ENCODE results near the gene ERN2. TPM values are rescaled to one million over a fixed set of nuclear protein-coding genes. Genes with fewer than 3 reads are reported as not detected.

Gene ERN2
- total RNA-seq: 1 to 10 TPM in 4 of 6 donors, under 1 TPM in 2; 0.20 to 3.9 (median 1.6) TPM
- 1 to 10 TPM; 1.9 to 4.7 TPM for polyA plus RNA-seq

GRCh38 chr16:23712976-23713375 is at the start of gene ERN2:
TSS of gene ERN2 (minus strand) at chr16:23713222. CDS start at chr16:23713187, 35 bp downstream.
- no peak within 1 kb of the TSS for H3K27ac ChIP-seq
- ATAC-seq: peak in 2 of 4 donors; percentile 53 to 66
- no peaks in the 10 kb centered on the region for H3K9me3 ChIP-seq
- WGBS, 2 donors: 3 to 5% methylated on average over 26 to 37 of the region's 37 CpGs
- no peak for TF ChIP-seq CTCF (IDR thresholded peaks at IDR 0.05)
- H3K4me1 ChIP-seq: no peaks in the 10 kb centered on the region
- no peak within 1 kb of the TSS for H3K4me3 ChIP-seq
- peak in 1 of 6 donors; percentile 51 for DNase-seq
- H3K27me3 ChIP-seq: peaks cover 0 to 4% (median 0%) of the 10 kb centered on the region in 4 donors
- intact Hi-C loops (cut with DNase I): no loop called here
- no peak for FAIRE-seq
- no peaks in the 10 kb centered on the region for H3K36me3 ChIP-seq

GRCh38 chr16:23757937-23758619 is 45.1 kb upstream of the ERN2 start:
- Histone ChIP-seq H3K4me1 (peaks cover 0 to 8% (median 0%) of the 10 kb centered on the region in 3 donors), H3K36me3 (no peaks in the 10 kb centered on the region), H3K27ac (no peak overlapping the region), H3K4me3 (no peak overlapping the region), H3K27me3 (peaks cover 0 to 10% (median 5%) of the 10 kb centered on the region in 4 donors), H3K9me3 (no peaks in the 10 kb centered on the region)
- FAIRE-seq (no peak), DNase-seq (no peak), ATAC-seq (no peak)
- TF ChIP-seq CTCF (IDR thresholded peaks at IDR 0.05): no peak
- intact Hi-C loops (cut with DNase I): no loop called here
- 64 to 70% methylated on average over 6 of the region's 6 CpGs for WGBS, 2 donors

DNA sequence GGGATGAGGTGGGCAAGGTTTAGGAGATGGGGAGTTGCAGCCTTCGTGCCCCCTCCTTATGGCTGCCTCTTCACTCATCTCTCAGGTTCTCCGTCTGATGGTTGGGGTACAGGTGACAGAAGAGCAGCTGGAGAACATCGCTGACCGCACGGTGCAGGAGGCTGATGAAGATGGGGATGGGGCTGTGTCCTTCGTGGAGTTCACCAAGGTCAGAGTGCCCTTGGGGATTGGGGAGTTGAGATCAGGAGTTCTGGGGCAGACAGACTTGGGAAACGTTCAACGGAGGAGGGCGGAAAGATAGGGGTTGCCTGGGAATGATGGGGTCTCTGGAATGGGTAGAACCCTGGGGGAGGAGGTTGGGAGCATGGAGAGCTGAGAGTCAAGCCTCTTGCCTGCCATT is 44.1 kb upstream of the ERN2 start:
- intact Hi-C loops (cut with DNase I): no loop called here
- ATAC-seq: no peak
- no peak for TF ChIP-seq CTCF (IDR thresholded peaks at IDR 0.05)

GRCh38 chr16:23755484-23755809 is 42.4 kb upstream of the ERN2 start:
- FAIRE-seq (no peak), DNase-seq (no peak), ATAC-seq (no peak)
- H3K4me3 ChIP-seq: no peak overlapping the region
- no peak for TF ChIP-seq CTCF (IDR thresholded peaks at IDR 0.05)
- no peaks in the 10 kb centered on the region for H3K9me3 ChIP-seq
- H3K36me3 ChIP-seq: no peaks in the 10 kb centered on the region
- H3K4me1 ChIP-seq: peaks cover 0 to 8% (median 0%) of the 10 kb centered on the region in 3 donors
- no peak overlapping the region for H3K27ac ChIP-seq
- 21 to 27% methylated on average over 15 of the region's 15 CpGs for WGBS, 2 donors
- peaks cover 0 to 10% (median 5%) of the 10 kb centered on the region in 4 donors for H3K27me3 ChIP-seq
- intact Hi-C loops (cut with DNase I): no loop called here

More for the DNA sequence above, 44.1 kb upstream of the ERN2 start:
- no peak for FAIRE-seq
- no peaks in the 10 kb centered on the region for H3K9me3 ChIP-seq
- no peaks in the 10 kb centered on the region for H3K36me3 ChIP-seq
- DNase-seq: no peak
- no peak overlapping the region for H3K27ac ChIP-seq
- H3K4me1 ChIP-seq: peaks cover 0 to 8% (median 0%) of the 10 kb centered on the region in 3 donors
- no peak overlapping the region for H3K4me3 ChIP-seq
- WGBS, 2 donors: 63 to 80% methylated on average over 9 of the region's 9 CpGs
- H3K27me3 ChIP-seq: peaks cover 0 to 10% (median 5%) of the 10 kb centered on the region in 4 donors

All from pancreas (tissue), 10 donors.